ENCODE data around the gene PGA4. TPM values are rescaled to one million over a fixed set of nuclear protein-coding genes. Genes with fewer than 3 reads are reported as not detected.
"Not testable (repeated sequence)": the region's sequence is repeated elsewhere in the genome, so short reads cannot be mapped to it uniquely, and the experiment has no call there.

PGA4 gene
- total RNA-seq, 2 experiments from 2014 or later, result not detected

DNA sequence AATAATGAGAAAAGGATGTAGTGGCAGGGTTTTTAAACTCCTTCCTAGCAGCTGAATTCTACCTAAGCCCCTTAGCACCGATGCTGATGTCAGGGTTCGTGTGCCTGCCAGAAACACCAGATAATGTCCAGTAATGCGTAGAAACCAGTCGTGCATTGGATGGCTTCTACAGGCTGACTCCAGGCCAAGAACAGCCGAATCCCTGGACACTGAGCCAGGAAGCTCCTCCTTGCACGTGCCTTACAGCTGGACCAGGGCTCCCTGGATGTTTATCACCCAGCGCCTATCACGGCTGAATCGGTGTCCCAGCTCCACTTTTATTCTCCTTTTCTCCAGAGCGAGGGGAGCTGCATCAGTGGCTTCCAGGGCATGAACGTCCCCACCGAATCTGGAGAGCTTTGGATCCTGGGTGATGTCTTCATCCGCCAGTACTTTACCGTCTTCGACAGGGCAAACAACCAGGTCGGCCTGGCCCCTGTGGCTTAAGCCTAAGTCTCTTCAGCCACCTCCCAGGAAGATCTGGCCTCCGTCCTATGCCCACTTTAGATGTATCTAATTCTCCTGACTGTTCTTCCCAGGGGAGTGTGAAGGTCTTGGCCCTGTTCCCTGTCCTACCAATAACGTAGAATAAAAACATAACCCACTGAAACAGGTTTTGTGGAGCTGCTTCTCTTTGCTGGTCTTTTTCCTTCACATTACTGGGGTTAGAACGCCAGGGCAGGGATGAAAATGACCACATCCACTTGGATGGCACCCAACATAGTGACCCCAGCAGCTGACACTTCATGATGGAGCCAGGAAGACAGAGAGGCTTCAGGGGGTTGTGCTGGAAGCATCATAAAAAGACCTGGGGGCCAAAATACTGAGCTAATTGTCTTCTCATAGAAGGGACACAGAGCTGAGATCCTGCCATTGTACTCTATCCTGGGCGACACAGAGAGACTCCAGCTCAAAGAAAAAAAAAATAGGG is 28.9 kb downstream of the PGA4 start:
- intact Hi-C loops (cut with DNase I, micrococcal nuclease), result loop anchor here in 1 of 2 experiments (10.0 kb wide), 1 partner anchor 144 kb away; the partner anchor contains the start of gene TMEM216
- H3K9me3 Mint-ChIP-seq; H3K4me3 Mint-ChIP-seq; ATAC-seq (ENCODE audit: poor library complexity); H3K9me3 ChIP-seq (ENCODE audit: control insufficient read depth in 1 of 2, insufficient read depth in 1 of 2, low read length in 2 of 2); H3K27ac Mint-ChIP-seq; H3K27me3 ChIP-seq (ENCODE audit: control insufficient read depth in 1 of 2, insufficient read depth in 2 of 2, low read length in 2 of 2); H3K27ac ChIP-seq (ENCODE audit: low read depth in 1 of 2, low read length in 2 of 2); H3K36me3 Mint-ChIP-seq (ENCODE audit: low read depth); DNase-seq; H3K4me1 ChIP-seq (ENCODE audit: insufficient read depth, low read length); H3K27me3 Mint-ChIP-seq; H3K4me1 Mint-ChIP-seq (ENCODE audit: low read depth); H3K36me3 ChIP-seq (ENCODE audit: insufficient read depth, low read length); POLR2A ChIA-PET; H3K4me3 ChIP-seq (ENCODE audit: low read length): not testable (repeated sequence)
- CTCF ChIA-PET, result interaction anchor here (0.7 kb wide), 1 partner anchor 208 kb away, joined by 4 read pairs; no protein-coding TSS in a partner anchor

DNA sequence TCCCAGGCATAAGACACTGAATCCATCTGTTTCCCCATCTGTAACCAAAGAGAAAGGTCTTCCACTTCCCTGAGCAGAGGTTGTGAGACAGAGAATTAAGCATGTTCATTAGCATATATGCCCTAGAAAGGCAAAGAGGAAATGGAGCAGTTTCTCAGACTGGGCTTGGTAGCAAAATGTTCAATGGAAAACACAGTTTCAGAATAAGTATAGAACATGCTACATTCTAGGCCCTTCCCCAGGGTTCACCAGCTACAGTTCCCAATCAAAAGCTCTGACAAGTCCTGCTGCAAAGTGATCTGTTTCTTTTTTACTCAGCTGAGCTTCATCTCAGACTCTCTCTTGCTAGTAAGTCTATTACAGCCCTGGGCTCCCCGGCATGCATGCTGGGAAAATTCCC is 30.2 kb downstream of the PGA4 start:
- intact Hi-C loops (cut with DNase I, micrococcal nuclease), result loop anchor here in 1 of 2 experiments (10.0 kb wide), 1 partner anchor 142 kb away; the partner anchor contains the start of gene TMEM216
- H3K27me3 ChIP-seq (ENCODE audit: control insufficient read depth in 1 of 2, insufficient read depth in 2 of 2, low read length in 2 of 2); CTCF ChIA-PET; H3K27ac ChIP-seq (ENCODE audit: low read depth in 1 of 2, low read length in 2 of 2); ATAC-seq (ENCODE audit: poor library complexity); H3K36me3 Mint-ChIP-seq (ENCODE audit: low read depth); H3K27ac Mint-ChIP-seq; H3K4me3 ChIP-seq (ENCODE audit: low read length); H3K4me1 Mint-ChIP-seq (ENCODE audit: low read depth); H3K9me3 Mint-ChIP-seq; POLR2A ChIA-PET; H3K4me1 ChIP-seq (ENCODE audit: insufficient read depth, low read length); H3K36me3 ChIP-seq (ENCODE audit: insufficient read depth, low read length); DNase-seq; H3K9me3 ChIP-seq (ENCODE audit: control insufficient read depth in 1 of 2, insufficient read depth in 1 of 2, low read length in 2 of 2); H3K27me3 Mint-ChIP-seq; H3K4me3 Mint-ChIP-seq: not testable (repeated sequence)

DNA sequence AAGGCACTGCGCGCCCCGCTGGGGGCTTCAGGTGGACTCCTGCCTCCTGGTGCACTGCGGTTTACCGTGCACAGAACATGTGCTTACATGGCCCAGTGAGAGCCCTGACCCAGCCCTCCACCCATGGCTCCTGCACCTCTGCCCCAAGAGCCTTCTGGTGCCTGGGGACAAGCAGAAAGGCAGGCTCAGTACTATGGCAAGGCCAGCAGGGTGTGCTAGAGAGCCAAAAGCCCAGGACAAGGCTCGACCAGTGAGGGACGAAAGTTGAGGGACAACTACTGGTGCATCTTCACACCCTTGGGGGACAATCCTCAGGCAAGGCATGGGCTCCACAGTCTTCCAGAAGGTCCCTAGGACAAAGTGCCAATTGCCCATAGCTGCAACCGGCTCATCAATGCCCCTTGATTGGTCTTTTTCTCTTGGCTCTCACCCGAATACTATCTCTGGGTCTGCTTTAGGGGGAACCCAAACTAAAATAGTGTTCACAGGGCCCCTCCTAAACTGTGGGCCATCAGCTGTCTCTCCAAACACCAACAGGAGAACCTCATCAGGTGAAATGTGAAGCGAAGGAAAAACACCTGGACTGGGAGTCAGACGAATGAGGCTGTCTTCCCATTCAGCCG is 32.4 kb downstream of the PGA4 start:
- POLR2A ChIA-PET, result no interaction called here
- TF ChIP-seq, protein P1, sequence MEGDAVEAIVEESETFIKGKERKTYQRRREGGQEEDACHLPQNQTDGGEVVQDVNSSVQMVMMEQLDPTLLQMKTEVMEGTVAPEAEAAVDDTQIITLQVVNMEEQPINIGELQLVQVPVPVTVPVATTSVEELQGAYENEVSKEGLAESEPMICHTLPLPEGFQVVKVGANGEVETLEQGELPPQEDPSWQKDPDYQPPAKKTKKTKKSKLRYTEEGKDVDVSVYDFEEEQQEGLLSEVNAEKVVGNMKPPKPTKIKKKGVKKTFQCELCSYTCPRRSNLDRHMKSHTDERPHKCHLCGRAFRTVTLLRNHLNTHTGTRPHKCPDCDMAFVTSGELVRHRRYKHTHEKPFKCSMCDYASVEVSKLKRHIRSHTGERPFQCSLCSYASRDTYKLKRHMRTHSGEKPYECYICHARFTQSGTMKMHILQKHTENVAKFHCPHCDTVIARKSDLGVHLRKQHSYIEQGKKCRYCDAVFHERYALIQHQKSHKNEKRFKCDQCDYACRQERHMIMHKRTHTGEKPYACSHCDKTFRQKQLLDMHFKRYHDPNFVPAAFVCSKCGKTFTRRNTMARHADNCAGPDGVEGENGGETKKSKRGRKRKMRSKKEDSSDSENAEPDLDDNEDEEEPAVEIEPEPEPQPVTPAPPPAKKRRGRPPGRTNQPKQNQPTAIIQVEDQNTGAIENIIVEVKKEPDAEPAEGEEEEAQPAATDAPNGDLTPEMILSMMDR (IDR thresholded peaks at IDR 0.05), result peak; percentile 70
- DNase-seq, result peak; percentile 32 to 74 (median 44)
- no peaks in the 10 kb centered on the region for H3K9me3 Mint-ChIP-seq
- H3K4me1 Mint-ChIP-seq (ENCODE audit: low read depth), result no peaks in the 10 kb centered on the region
- H3K4me3 Mint-ChIP-seq, result no peak overlapping the region
- no peak overlapping the region for H3K27ac ChIP-seq (ENCODE audit: low read depth in 1 of 2, low read length in 2 of 2)
- H3K36me3 Mint-ChIP-seq (ENCODE audit: low read depth), result no peaks in the 10 kb centered on the region
- intact Hi-C loops (cut with DNase I, micrococcal nuclease), result loop anchor here (1.0 to 10.0 kb wide), 2 partner anchors 131 to 140 kb away; partner anchors contain the start of gene TMEM216 (in 1 of the 2)
- H3K4me3 ChIP-seq (ENCODE audit: low read length), result no peak overlapping the region
- H3K9me3 ChIP-seq (ENCODE audit: control insufficient read depth in 1 of 2, insufficient read depth in 1 of 2, low read length in 2 of 2), result no peaks in the 10 kb centered on the region
- H3K36me3 ChIP-seq (ENCODE audit: insufficient read depth, low read length), result no peaks in the 10 kb centered on the region
- H3K27me3 Mint-ChIP-seq, result no peaks in the 10 kb centered on the region
- CTCF ChIA-PET, result interaction anchor here (1.7 kb wide), 1 partner anchor 131 kb away, joined by 5 read pairs; no protein-coding TSS in a partner anchor
- peak; percentile 77 for ATAC-seq (ENCODE audit: poor library complexity)
- H3K4me1 ChIP-seq (ENCODE audit: insufficient read depth, low read length), result peaks cover 3% of the 10 kb centered on the region
- no peaks in the 10 kb centered on the region for H3K27me3 ChIP-seq (ENCODE audit: control insufficient read depth in 1 of 2, insufficient read depth in 2 of 2, low read length in 2 of 2)
- no peak overlapping the region for H3K27ac Mint-ChIP-seq

All from CD4-positive, alpha-beta T cell (primary cell).